ENCODE results near the gene CEBPZ. TPM values are rescaled to one million over a fixed set of nuclear protein-coding genes. Genes with fewer than 3 reads are reported as not detected.
A peak's percentile ranks its signal among the peaks of the same experiment; 100 is the strongest.
"Not testable (repeated sequence)": the region's sequence is repeated elsewhere in the genome, so short reads cannot be mapped to it uniquely, and the experiment has no call there.

Gene CEBPZ
- total RNA-seq, 3 donors from 2014 or later = 37.9 to 51.1 (median 46.9) TPM

GRCh38 chr2:37203708-37204107 is 27.7 kb downstream of the CEBPZ start:
- TF ChIP-seq POLR2A (IDR thresholded peaks at IDR 0.05) (no peak), POLR2AphosphoS5 (IDR thresholded peaks at IDR 0.05) (no peak)
- TF ChIP-seq, protein P1, sequence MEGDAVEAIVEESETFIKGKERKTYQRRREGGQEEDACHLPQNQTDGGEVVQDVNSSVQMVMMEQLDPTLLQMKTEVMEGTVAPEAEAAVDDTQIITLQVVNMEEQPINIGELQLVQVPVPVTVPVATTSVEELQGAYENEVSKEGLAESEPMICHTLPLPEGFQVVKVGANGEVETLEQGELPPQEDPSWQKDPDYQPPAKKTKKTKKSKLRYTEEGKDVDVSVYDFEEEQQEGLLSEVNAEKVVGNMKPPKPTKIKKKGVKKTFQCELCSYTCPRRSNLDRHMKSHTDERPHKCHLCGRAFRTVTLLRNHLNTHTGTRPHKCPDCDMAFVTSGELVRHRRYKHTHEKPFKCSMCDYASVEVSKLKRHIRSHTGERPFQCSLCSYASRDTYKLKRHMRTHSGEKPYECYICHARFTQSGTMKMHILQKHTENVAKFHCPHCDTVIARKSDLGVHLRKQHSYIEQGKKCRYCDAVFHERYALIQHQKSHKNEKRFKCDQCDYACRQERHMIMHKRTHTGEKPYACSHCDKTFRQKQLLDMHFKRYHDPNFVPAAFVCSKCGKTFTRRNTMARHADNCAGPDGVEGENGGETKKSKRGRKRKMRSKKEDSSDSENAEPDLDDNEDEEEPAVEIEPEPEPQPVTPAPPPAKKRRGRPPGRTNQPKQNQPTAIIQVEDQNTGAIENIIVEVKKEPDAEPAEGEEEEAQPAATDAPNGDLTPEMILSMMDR (IDR thresholded peaks at IDR 0.05) = no peak
- intact Hi-C loops (cut with DNase I; ENCODE audit: low total_unique reads) = no loop called here

GRCh38 chr2:37201766-37202165 is 29.6 kb downstream of the CEBPZ start:
- H3K27me3 ChIP-seq = no peaks in the 10 kb centered on the region
- no peak overlapping the region for H3K4me3 ChIP-seq
- TF ChIP-seq POLR2A (IDR thresholded peaks at IDR 0.05) = no peak
- TF ChIP-seq POLR2AphosphoS5 (IDR thresholded peaks at IDR 0.05) = no peak
- TF ChIP-seq, protein P1 (IDR thresholded peaks at IDR 0.05) = no peak
- intact Hi-C loops (cut with DNase I; ENCODE audit: low total_unique reads) = no loop called here
- peaks cover 17% of the 10 kb centered on the region for H3K36me3 ChIP-seq
- no peak for DNase-seq (ENCODE audit: low spot score in 2 of 2)
- H3K4me1 ChIP-seq = no peaks in the 10 kb centered on the region
- peaks cover 0 to 12% of the 10 kb centered on the region in 2 donors for H3K9me3 ChIP-seq
- no peak overlapping the region for H3K27ac ChIP-seq

More at GRCh38 chr2:37203708-37204107, 27.7 kb downstream of the CEBPZ start:
- Histone ChIP-seq H3K36me3 (peaks cover 17% of the 10 kb centered on the region), H3K4me1 (no peaks in the 10 kb centered on the region), H3K27me3 (no peaks in the 10 kb centered on the region), H3K9me3 (peaks cover 0 to 21% of the 10 kb centered on the region in 2 donors), H3K4me3 (no peak overlapping the region), H3K27ac (no peak overlapping the region)
- DNase-seq (ENCODE audit: low spot score in 2 of 2) = no peak

DNA sequence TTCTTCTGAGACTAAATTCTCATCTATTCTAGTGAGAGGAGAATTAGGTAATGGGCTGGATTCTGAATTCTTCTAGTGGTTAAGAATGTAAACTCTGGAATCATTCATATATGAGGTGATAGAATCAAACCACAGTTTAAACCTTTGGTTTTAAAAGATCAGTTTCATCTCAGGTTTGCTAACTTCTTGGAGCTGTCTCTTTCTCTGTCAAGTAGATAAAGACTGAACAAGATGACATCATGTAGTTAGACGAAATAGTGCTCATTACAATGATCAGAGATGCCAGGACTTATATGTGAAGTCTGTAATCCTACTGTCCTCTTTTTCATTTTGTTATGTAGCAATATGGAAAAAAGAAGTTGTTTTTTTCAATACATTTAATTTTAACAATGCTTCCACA is 30.2 kb downstream of the CEBPZ start:
- intact Hi-C loops (cut with DNase I; ENCODE audit: low total_unique reads) = no loop called here
- peaks cover 17% of the 10 kb centered on the region for H3K36me3 ChIP-seq

GRCh38 chr2:37198681-37199065 is 32.7 kb downstream of the CEBPZ start:
- intact Hi-C loops (cut with DNase I; ENCODE audit: low total_unique reads) = no loop called here
- DNase-seq (ENCODE audit: low spot score in 2 of 2) = no peak
- H3K4me1 ChIP-seq = no peaks in the 10 kb centered on the region
- no peak overlapping the region for H3K27ac ChIP-seq
- peaks cover 8% of the 10 kb centered on the region for H3K36me3 ChIP-seq
- H3K9me3 ChIP-seq = peaks cover 0 to 3% of the 10 kb centered on the region in 2 donors
- TF ChIP-seq POLR2A (IDR thresholded peaks at IDR 0.05) (no peak), POLR2AphosphoS5 (IDR thresholded peaks at IDR 0.05) (no peak)
- TF ChIP-seq, protein P1 (IDR thresholded peaks at IDR 0.05) = no peak
- H3K4me3 ChIP-seq = no peak overlapping the region
- no peaks in the 10 kb centered on the region for H3K27me3 ChIP-seq

More for the DNA sequence above, 30.2 kb downstream of the CEBPZ start:
- TF ChIP-seq, protein P1 (IDR thresholded peaks at IDR 0.05) = no peak
- TF ChIP-seq POLR2AphosphoS5 (IDR thresholded peaks at IDR 0.05) (no peak), POLR2A (IDR thresholded peaks at IDR 0.05) (no peak)
- Histone ChIP-seq H3K27ac (no peak overlapping the region), H3K9me3 (peaks cover 0 to 8% of the 10 kb centered on the region in 2 donors), H3K4me3 (no peak overlapping the region), H3K27me3 (no peaks in the 10 kb centered on the region), H3K4me1 (no peaks in the 10 kb centered on the region)
- no peak for DNase-seq (ENCODE audit: low spot score in 2 of 2)

- H3K36me3 ChIP-seq = peaks cover 8% of the 10 kb centered on the region
- intact Hi-C loops (cut with DNase I; ENCODE audit: low total_unique reads) = no loop called here
Observed at GRCh38 chr2:37196320-37197195, 34.8 kb downstream of the CEBPZ start, which contains the start of gene CEBPZOS. CEBPZOS (plus strand) TSS chr2:37196496; CDS start chr2:37199705, 3,209 bp downstream.

DNA sequence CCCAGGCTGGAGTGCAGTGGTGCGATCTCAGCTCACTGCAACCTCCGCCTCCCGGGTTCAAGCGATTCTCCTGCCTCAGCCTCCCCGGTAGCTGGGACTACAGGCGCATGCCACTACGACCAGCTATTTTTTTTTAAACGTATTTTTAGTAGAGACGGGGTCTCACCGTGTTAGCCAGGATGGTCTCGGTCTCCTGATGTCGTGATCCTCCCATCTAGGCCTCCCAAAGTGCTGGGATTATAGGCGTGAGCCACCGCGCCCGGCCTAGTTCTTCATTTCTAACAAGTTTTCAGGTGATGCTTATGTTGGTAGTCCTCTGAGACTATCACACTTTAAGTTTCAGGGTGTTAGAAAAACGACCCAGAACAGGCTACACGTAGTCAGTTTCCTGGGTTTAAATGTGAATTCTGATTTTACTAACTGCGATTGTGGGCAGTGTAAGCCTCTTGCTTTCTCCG is 35.5 kb downstream of the CEBPZ start:
- H3K27me3 ChIP-seq; H3K4me1 ChIP-seq; intact Hi-C loops (cut with DNase I; ENCODE audit: low total_unique reads); H3K9me3 ChIP-seq; H3K36me3 ChIP-seq; DNase-seq (ENCODE audit: low spot score in 2 of 2): not testable (repeated sequence)
- peak overlapping the region; percentile 63 to 91 (median 85) for H3K4me3 ChIP-seq
- H3K27ac ChIP-seq = peak overlapping the region; percentile 88 to 94

More at GRCh38 chr2:37196320-37197195, 34.8 kb downstream of the CEBPZ start, which contains the start of gene CEBPZOS:
- H3K4me1 ChIP-seq = no peaks in the 10 kb centered on the region
- H3K27me3 ChIP-seq = no peaks in the 10 kb centered on the region
- peak; percentile 76 to 81 for DNase-seq (ENCODE audit: low spot score in 2 of 2)
- TF ChIP-seq POLR2AphosphoS5 (IDR thresholded peaks at IDR 0.05) (peak; percentile 66 to 95 (median 73)), POLR2A (IDR thresholded peaks at IDR 0.05) (peak; percentile 63)
- TF ChIP-seq, protein P1 (IDR thresholded peaks at IDR 0.05) = peak in 1 of 3 donors; percentile 10
- no peaks in the 10 kb centered on the region for H3K9me3 ChIP-seq
- peak within 1 kb of the TSS; percentile 63 to 91 (median 85) for H3K4me3 ChIP-seq
- H3K27ac ChIP-seq = peak within 1 kb of the TSS; percentile 88 to 94
